TTC549 (cell line): ENCODE measurements around the gene SRGAP2.
"Not testable (repeated sequence)": the region's sequence is repeated elsewhere in the genome, so short reads cannot be mapped to it uniquely, and the experiment has no call there.

Experiments
- FAIRE-seq: peaks from 2 replicates; lab custom pipeline; 2012; peaks lifted over from hg19 to GRCh38; lab: Jason Lieb, UNC

The SRGAP2 gene

DNA sequence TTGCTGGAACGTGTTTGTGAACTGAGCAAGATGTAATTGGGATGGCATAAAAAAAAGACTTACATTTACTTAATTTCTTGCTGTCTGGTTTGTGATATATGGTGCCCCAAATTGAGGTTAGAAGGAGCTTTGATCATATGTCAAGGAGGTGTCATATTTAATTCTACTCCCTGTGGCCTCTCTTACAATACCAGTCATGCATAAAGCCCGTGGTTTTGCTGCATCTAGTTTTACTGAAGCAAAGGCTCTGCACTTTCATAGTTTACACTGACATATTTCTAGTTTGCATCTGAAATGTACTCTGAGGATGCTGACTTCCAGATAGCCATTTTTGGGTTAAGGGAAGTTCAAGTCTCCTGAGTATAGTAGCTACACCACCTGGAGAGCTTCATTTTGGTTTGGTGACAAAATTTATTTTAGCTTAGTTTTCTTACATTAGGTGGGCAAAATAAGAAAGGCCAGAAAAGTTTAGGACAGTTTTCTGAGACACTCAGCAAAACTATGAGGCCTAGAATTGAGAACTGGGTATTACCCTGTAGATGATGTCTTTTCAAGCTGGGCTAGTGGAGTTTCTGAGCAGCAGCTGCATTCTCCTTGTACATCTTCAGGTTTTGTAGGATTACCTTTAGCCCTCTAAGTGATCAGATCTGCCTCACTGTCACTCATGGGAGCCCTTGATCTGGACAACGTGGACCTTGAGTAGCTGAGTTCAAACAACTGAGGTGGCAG lies 47.8 kb downstream of the SRGAP2 start:
- FAIRE-seq: not testable (repeated sequence)

DNA sequence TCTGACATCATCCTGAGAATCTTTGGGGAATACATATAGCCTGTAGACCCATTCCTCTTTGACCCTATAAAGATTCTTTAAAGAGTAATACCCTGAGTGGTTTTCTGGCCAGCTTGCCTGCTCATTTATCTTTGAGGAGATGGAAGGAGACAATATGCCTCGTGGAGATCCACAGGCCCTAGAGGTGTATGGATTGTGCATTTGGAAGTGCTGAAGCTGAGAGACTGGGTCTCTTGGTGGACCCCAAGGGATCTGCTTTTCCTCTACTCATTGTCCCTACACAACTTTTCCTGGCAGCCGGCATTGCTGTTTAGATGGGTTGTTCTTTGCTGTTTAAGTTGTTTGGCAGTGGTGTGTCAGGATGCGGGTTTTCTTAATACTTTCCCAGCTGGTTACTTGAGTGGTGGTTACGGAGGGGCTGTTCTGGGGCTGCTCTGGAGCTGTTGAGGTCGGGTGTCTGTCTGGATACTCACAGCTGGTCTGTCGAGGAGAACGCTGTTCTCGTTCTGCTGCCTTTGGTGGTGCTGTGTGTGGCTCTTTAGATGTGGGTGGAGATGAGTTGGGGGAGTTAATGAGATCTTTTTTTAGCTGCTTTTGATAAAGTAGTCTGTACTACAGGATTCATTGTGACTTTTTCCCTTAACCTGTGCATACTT lies 49.5 kb downstream of the SRGAP2 start:
- FAIRE-seq: not testable (repeated sequence)
